ENCODE measurements around the gene FALEC.

FALEC gene

GRCh38 chr1:150512846-150513245 is 2.7 kb upstream of the FALEC start:
- peaks cover 48% of the 10 kb centered on the region for H3K4me1 Mint-ChIP-seq
- peak overlapping the region; percentile 82 to 91 (median 86) for H3K27ac Mint-ChIP-seq
- no peaks in the 10 kb centered on the region for H3K9me3 Mint-ChIP-seq
- TF ChIP-seq, protein P1, sequence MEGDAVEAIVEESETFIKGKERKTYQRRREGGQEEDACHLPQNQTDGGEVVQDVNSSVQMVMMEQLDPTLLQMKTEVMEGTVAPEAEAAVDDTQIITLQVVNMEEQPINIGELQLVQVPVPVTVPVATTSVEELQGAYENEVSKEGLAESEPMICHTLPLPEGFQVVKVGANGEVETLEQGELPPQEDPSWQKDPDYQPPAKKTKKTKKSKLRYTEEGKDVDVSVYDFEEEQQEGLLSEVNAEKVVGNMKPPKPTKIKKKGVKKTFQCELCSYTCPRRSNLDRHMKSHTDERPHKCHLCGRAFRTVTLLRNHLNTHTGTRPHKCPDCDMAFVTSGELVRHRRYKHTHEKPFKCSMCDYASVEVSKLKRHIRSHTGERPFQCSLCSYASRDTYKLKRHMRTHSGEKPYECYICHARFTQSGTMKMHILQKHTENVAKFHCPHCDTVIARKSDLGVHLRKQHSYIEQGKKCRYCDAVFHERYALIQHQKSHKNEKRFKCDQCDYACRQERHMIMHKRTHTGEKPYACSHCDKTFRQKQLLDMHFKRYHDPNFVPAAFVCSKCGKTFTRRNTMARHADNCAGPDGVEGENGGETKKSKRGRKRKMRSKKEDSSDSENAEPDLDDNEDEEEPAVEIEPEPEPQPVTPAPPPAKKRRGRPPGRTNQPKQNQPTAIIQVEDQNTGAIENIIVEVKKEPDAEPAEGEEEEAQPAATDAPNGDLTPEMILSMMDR (IDR thresholded peaks at IDR 0.05; ENCODE audit: unreplicated experiment in 3 of 3): no peak
- H3K27me3 Mint-ChIP-seq (ENCODE audit: low read depth): peaks cover 4% of the 10 kb centered on the region
- H3K36me3 Mint-ChIP-seq (ENCODE audit: low read depth): peaks cover 16% of the 10 kb centered on the region
- H3K4me3 Mint-ChIP-seq: peak overlapping the region; percentile 4 to 34 (median 17)

GRCh38 chr1:150513351-150513791 is 2.2 kb upstream of the FALEC start:
- peaks cover 16% of the 10 kb centered on the region for H3K36me3 Mint-ChIP-seq (ENCODE audit: low read depth)
- peaks cover 43% of the 10 kb centered on the region for H3K4me1 Mint-ChIP-seq
- H3K9me3 Mint-ChIP-seq: no peaks in the 10 kb centered on the region
- TF ChIP-seq, protein P1 (IDR thresholded peaks at IDR 0.05; ENCODE audit: unreplicated experiment in 3 of 3): no peak
- H3K27ac Mint-ChIP-seq: peak overlapping the region; percentile 82 to 91 (median 88)
- H3K27me3 Mint-ChIP-seq (ENCODE audit: low read depth): peaks cover 4% of the 10 kb centered on the region
- H3K4me3 Mint-ChIP-seq: peak overlapping the region; percentile 60 to 89 (median 86)

GRCh38 chr1:150514260-150514659 is 1.3 kb upstream of the FALEC start:
- TF ChIP-seq, protein P1 (IDR thresholded peaks at IDR 0.05; ENCODE audit: unreplicated experiment in 3 of 3): no peak
- Mint-ChIP-seq H3K4me3 (peak overlapping the region; percentile 86 to 89 (median 88)), H3K9me3 (no peaks in the 10 kb centered on the region), H3K27ac (peak overlapping the region; percentile 70 to 95 (median 84)), H3K4me1 (peaks cover 40% of the 10 kb centered on the region), H3K27me3 (ENCODE audit: low read depth) (peaks cover 4% of the 10 kb centered on the region), H3K36me3 (ENCODE audit: low read depth) (peaks cover 16% of the 10 kb centered on the region)

DNA sequence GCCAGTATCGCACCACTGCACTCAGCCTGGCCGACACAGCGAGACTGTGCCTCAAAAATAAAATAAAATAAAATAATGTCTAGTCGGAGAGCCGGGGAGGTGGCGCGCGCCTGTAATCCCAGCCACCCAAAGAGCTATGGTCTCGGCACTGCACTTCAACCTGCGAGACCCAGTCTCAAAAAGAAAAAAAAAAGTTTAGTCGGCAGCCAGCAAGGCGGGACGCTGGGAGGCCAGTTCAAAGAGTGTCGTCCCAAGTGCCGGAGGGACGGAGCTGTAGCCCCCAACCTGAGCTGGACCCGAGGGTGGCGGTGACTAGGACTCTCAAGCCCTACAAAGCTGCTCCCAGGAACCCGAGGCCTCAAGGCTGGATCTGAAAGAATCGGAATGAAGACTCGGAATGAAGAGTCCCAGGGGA is 632 bp upstream of the FALEC start:
- Mint-ChIP-seq H3K36me3 (ENCODE audit: low read depth) (peaks cover 16% of the 10 kb centered on the region), H3K27me3 (ENCODE audit: low read depth) (peaks cover 4% of the 10 kb centered on the region), H3K9me3 (no peaks in the 10 kb centered on the region), H3K4me1 (peaks cover 40% of the 10 kb centered on the region), H3K27ac (peak overlapping the region; percentile 84 to 95 (median 90)), H3K4me3 (peak overlapping the region; percentile 86 to 89 (median 88))
- TF ChIP-seq, protein P1 (IDR thresholded peaks at IDR 0.05; ENCODE audit: unreplicated experiment in 3 of 3): no peak

DNA sequence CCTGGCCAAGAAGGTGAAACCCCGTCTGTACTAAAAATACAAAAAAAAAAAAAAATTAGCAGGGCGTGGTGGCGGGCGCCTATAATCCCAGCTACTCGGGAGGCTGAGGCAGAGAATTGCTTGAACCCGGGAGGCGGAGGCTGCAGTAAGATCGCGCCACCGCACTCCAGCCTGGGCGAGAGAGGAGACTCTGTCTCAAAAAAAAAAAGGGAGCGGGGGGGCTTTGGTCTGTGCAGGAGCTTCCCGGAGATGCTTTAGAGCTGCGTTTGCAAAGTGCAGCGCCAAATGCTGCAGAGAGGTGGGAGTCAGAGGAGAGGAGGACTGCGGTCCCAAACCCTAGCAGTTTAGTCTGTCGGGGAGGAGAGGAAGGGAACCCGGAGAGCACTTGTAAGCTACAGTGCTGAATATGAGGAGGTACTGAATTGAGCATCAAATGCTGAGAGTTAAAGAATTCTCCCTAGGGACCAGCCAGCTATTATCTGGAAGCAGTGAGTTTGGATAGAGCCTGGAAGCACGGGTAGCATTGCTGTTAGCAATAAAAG is 569 bp downstream of the FALEC start:
- peaks cover 16% of the 10 kb centered on the region for H3K36me3 Mint-ChIP-seq (ENCODE audit: low read depth)
- TF ChIP-seq, protein P1 (IDR thresholded peaks at IDR 0.05; ENCODE audit: unreplicated experiment in 3 of 3): no peak
- H3K4me3 Mint-ChIP-seq: peak overlapping the region; percentile 86 to 89 (median 88)
- peaks cover 36% of the 10 kb centered on the region for H3K4me1 Mint-ChIP-seq
- H3K27me3 Mint-ChIP-seq (ENCODE audit: low read depth): no peaks in the 10 kb centered on the region
- peak overlapping the region; percentile 59 to 88 (median 80) for H3K27ac Mint-ChIP-seq
- no peaks in the 10 kb centered on the region for H3K9me3 Mint-ChIP-seq

GRCh38 chr1:150516616-150517015 is 1.1 kb downstream of the FALEC start:
- peak overlapping the region; percentile 86 to 89 (median 88) for H3K4me3 Mint-ChIP-seq
- H3K36me3 Mint-ChIP-seq (ENCODE audit: low read depth): peaks cover 15% of the 10 kb centered on the region
- H3K4me1 Mint-ChIP-seq: peaks cover 40% of the 10 kb centered on the region
- TF ChIP-seq, protein P1 (IDR thresholded peaks at IDR 0.05; ENCODE audit: unreplicated experiment in 3 of 3): no peak
- no peaks in the 10 kb centered on the region for H3K27me3 Mint-ChIP-seq (ENCODE audit: low read depth)
- no peaks in the 10 kb centered on the region for H3K9me3 Mint-ChIP-seq
- H3K27ac Mint-ChIP-seq: peak overlapping the region; percentile 59 to 88 (median 80)

All from nephron (organoid).